ENCODE results near the gene OR2F2.

Gene OR2F2

GRCh38 chr7:143892527-143893300, 42.3 kb upstream of the OR2F2 start:
- no peak overlapping the region for H3K4me3 ChIP-seq (ENCODE audit: low read depth, low read length)
- TF ChIP-seq, protein P1, sequence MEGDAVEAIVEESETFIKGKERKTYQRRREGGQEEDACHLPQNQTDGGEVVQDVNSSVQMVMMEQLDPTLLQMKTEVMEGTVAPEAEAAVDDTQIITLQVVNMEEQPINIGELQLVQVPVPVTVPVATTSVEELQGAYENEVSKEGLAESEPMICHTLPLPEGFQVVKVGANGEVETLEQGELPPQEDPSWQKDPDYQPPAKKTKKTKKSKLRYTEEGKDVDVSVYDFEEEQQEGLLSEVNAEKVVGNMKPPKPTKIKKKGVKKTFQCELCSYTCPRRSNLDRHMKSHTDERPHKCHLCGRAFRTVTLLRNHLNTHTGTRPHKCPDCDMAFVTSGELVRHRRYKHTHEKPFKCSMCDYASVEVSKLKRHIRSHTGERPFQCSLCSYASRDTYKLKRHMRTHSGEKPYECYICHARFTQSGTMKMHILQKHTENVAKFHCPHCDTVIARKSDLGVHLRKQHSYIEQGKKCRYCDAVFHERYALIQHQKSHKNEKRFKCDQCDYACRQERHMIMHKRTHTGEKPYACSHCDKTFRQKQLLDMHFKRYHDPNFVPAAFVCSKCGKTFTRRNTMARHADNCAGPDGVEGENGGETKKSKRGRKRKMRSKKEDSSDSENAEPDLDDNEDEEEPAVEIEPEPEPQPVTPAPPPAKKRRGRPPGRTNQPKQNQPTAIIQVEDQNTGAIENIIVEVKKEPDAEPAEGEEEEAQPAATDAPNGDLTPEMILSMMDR (IDR thresholded peaks at IDR 0.05; ENCODE audit: low read depth, low read length, missing control alignments), result peak; percentile 61
- no peak for DNase-seq (ENCODE audit: low read depth)

- TF ChIP-seq, protein P1 (IDR thresholded peaks at IDR 0.05; ENCODE audit: low read depth, low read length, missing control alignments), result no peak
- H3K4me3 ChIP-seq (ENCODE audit: low read depth, low read length), result no peak overlapping the region
- DNase-seq (ENCODE audit: low read depth), result no peak
These were observed 38.4 kb upstream of the OR2F2 start for GRCh38 chr7:143896667-143897066.

DNA sequence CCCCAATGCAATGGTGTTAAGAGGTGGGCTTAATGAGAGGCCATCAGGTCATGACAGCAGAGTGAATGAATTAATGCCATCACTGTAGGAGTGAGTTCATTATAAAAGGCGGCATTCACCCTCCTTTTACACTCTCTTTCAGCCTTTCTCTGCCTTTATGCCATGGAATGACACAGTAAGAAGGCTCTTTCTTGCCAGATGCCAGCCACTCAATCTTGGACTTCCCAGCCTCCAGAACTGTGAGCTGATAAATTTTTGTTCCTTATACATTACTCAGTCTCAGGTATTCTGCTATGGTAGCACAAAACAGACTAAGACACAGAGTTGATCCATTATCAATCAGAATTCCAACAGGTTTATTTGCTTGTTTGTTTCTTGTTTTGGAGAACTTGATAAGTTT, 36.2 kb upstream of the OR2F2 start:
- H3K4me3 ChIP-seq (ENCODE audit: low read depth, low read length), result no peak overlapping the region
- no peak for DNase-seq (ENCODE audit: low read depth)

GRCh38 chr7:143900230-143900766, 34.7 kb upstream of the OR2F2 start:
- no peak overlapping the region for H3K4me3 ChIP-seq (ENCODE audit: low read depth, low read length)
- no peak for DNase-seq (ENCODE audit: low read depth)
- TF ChIP-seq, protein P1 (IDR thresholded peaks at IDR 0.05; ENCODE audit: low read depth, low read length, missing control alignments), result no peak

More for the DNA sequence above, 36.2 kb upstream of the OR2F2 start:
- TF ChIP-seq, protein P1 (IDR thresholded peaks at IDR 0.05; ENCODE audit: low read depth, low read length, missing control alignments), result no peak

DNA sequence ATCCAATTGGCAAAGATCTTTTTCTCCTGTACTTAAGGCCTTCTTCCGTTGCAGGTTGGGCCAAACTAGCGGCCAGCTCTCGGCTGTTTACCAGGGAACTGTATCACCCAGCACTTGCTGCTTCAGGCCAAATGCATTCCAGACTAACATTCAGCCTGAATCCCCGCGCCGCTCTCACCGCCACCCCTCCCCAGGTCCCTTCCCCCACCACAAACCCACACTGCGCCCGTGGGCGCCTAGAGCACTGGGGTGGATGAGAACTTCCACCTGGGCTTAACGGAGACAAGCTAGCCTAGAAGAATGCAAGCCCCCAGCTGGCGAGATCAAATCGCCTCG, 33.7 kb upstream of the OR2F2 start:
- TF ChIP-seq, protein P1 (IDR thresholded peaks at IDR 0.05; ENCODE audit: low read depth, low read length, missing control alignments), result no peak
- no peak for DNase-seq (ENCODE audit: low read depth)
- H3K4me3 ChIP-seq (ENCODE audit: low read depth, low read length), result peak overlapping the region; percentile 75

GRCh38 chr7:143901668-143902331, 33.2 kb upstream of the OR2F2 start, which contains the start of gene TCAF1:
TCAF1 (minus strand) TSS chr7:143902176; CDS start chr7:143876608, 25,568 bp downstream.
- TF ChIP-seq, protein P1 (IDR thresholded peaks at IDR 0.05; ENCODE audit: low read depth, low read length, missing control alignments), result peak; percentile 40
- H3K4me3 ChIP-seq (ENCODE audit: low read depth, low read length), result peak within 1 kb of the TSS; percentile 75
- peak; percentile 67 for DNase-seq (ENCODE audit: low read depth)
